ENCODE data around the gene FCHSD2.
"Not testable (repeated sequence)": the region's sequence is repeated elsewhere in the genome, so short reads cannot be mapped to it uniquely, and the experiment has no call there.

FCHSD2 gene

DNA sequence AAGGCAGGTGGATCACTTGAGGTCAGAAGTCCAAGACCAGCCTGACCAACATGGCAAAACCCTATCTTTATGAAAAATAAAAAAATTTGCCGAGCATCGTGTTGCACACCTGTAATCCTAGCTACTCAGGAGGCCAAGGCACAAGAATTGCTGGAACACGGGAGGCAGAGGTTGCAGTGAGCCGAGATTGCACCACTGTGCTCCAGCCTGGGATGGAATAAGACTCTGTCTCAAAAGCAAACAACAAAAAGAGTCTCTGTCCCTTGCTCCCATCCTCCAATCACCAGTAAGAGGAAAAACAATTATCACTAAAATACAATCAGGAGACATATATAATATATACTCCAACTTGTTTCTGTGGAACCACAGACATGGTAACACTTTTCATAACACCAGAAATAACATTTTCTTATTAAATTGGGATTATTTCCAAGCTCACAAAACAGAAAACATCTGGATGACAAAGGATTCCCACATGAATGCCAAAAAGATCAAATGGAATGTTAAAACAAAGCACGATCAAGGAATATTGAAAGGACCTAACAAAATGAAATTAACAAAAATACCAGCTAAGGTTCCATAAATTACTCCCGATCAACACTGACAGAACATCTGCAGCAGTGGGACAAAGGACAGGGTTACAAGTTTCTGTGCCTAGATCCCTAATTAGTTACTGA is 15.2 kb downstream of the FCHSD2 start:
- DNase-seq (ENCODE audit: low read depth): no peak
- TF ChIP-seq MAX (IDR thresholded peaks at IDR 0.05; ENCODE audit: low read depth, low read length): no peak
- no peak for TF ChIP-seq POLR2A (IDR thresholded peaks at IDR 0.05; ENCODE audit: extremely low read depth, insufficient read length)
- TF ChIP-seq, protein P1, sequence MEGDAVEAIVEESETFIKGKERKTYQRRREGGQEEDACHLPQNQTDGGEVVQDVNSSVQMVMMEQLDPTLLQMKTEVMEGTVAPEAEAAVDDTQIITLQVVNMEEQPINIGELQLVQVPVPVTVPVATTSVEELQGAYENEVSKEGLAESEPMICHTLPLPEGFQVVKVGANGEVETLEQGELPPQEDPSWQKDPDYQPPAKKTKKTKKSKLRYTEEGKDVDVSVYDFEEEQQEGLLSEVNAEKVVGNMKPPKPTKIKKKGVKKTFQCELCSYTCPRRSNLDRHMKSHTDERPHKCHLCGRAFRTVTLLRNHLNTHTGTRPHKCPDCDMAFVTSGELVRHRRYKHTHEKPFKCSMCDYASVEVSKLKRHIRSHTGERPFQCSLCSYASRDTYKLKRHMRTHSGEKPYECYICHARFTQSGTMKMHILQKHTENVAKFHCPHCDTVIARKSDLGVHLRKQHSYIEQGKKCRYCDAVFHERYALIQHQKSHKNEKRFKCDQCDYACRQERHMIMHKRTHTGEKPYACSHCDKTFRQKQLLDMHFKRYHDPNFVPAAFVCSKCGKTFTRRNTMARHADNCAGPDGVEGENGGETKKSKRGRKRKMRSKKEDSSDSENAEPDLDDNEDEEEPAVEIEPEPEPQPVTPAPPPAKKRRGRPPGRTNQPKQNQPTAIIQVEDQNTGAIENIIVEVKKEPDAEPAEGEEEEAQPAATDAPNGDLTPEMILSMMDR (IDR thresholded peaks at IDR 0.05; ENCODE audit: low read depth, low read length): no peak
- no peak for TF ChIP-seq MYC (IDR thresholded peaks at IDR 0.05; ENCODE audit: low read depth, low read length)
- H3K4me3 ChIP-seq (ENCODE audit: low read depth, low read length): no peak overlapping the region

DNA sequence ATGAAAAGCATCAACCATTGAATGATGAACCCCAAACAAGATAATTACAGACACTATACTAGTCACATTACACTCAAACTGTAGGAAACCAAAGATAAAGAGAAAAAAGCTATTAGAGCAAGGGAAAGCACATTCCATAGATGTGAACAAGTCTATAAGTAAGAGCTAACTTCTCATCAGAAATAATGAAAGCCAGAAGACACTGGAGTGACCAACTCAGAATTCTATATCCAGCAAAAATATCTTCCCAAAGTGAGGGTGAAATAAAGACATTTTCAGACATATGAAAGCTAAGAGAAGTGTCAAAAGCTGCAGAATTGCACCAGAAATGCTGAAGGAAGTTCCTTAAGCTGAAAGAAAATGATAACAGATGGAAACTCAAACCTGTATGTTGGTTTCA is 17.3 kb downstream of the FCHSD2 start:
- H3K4me3 ChIP-seq (ENCODE audit: low read depth, low read length): no peak overlapping the region
- no peak for DNase-seq (ENCODE audit: low read depth)
- no peak for TF ChIP-seq POLR2A (IDR thresholded peaks at IDR 0.05; ENCODE audit: extremely low read depth, insufficient read length)
- TF ChIP-seq, protein P1 (IDR thresholded peaks at IDR 0.05; ENCODE audit: low read depth, low read length): no peak
- no peak for TF ChIP-seq MYC (IDR thresholded peaks at IDR 0.05; ENCODE audit: low read depth, low read length)
- TF ChIP-seq MAX (IDR thresholded peaks at IDR 0.05; ENCODE audit: low read depth, low read length): no peak

DNA sequence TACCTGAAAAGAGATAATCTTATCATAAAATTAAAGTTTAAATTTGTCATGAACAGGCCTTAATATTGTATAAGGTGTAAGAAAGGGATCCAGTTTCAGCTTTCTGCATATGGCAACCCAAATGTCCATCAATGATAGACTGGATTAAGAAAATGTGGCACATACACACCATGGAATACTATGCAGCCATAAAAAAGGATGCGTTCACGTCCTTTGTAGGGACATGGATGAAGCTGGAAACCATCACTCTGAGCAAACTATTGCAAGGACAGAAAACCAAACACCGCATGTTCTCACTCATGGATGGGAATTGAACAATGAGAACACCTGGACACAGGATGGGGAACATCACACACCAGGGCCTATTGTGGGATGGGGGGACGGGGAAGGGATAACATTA is 18.2 kb downstream of the FCHSD2 start:
- not testable (repeated sequence) for H3K4me3 ChIP-seq (ENCODE audit: low read depth, low read length); DNase-seq (ENCODE audit: low read depth)

- H3K4me3 ChIP-seq (ENCODE audit: low read depth, low read length): no peak overlapping the region
- TF ChIP-seq MAX (IDR thresholded peaks at IDR 0.05; ENCODE audit: low read depth, low read length) (no peak), MYC (IDR thresholded peaks at IDR 0.05; ENCODE audit: low read depth, low read length) (no peak), POLR2A (IDR thresholded peaks at IDR 0.05; ENCODE audit: extremely low read depth, insufficient read length) (no peak)
- TF ChIP-seq, protein P1 (IDR thresholded peaks at IDR 0.05; ENCODE audit: low read depth, low read length): no peak
- DNase-seq (ENCODE audit: low read depth): no peak
These were observed 20.4 kb downstream of the FCHSD2 start for GRCh38 chr11:73121692-73122091.

DNA sequence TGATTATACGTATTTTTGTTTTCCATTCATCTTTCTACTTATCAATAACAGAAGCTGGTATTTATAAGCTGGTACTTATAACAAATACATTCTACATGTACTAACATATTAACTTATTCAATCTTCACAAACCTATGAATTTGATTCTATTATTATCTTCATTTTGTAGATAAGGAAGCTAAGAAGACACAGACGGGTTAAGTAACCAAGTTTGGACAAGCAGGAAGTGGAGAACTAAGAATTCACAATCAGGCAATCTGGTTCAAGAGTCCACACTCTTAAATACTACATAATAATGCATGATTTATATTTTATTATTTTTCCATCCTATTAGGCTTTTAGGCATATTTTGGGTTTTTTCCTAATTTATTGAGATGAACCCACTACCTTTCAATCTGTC is 25.0 kb downstream of the FCHSD2 start:
- TF ChIP-seq, protein P1 (IDR thresholded peaks at IDR 0.05; ENCODE audit: low read depth, low read length): no peak
- TF ChIP-seq POLR2A (IDR thresholded peaks at IDR 0.05; ENCODE audit: extremely low read depth, insufficient read length): no peak
- TF ChIP-seq MYC (IDR thresholded peaks at IDR 0.05; ENCODE audit: low read depth, low read length): no peak
- TF ChIP-seq MAX (IDR thresholded peaks at IDR 0.05; ENCODE audit: low read depth, low read length): no peak
- no peak for DNase-seq (ENCODE audit: low read depth)

DNA sequence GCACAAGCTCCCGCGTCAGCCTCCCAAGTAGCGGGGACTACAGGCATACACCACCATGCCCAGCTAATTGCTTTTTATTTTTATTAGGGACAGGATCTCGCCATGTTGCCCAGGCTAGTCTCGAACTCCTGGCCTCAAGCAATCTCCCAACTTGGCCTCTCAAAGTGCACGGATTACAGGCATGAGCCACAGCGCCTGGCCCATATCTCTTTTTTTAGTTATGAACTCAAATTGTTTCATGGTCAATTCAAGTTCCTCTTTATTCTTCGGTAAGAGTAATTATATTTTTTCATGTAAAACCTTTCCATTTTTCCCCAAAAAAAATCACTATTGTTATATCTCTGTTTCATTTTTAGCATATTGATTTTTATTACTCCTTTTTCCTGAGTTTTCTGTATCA is 25.5 kb downstream of the FCHSD2 start:
- TF ChIP-seq MYC (IDR thresholded peaks at IDR 0.05; ENCODE audit: low read depth, low read length): no peak
- no peak for TF ChIP-seq MAX (IDR thresholded peaks at IDR 0.05; ENCODE audit: low read depth, low read length)
- no peak for TF ChIP-seq POLR2A (IDR thresholded peaks at IDR 0.05; ENCODE audit: extremely low read depth, insufficient read length)
- TF ChIP-seq, protein P1 (IDR thresholded peaks at IDR 0.05; ENCODE audit: low read depth, low read length): no peak
- H3K4me3 ChIP-seq (ENCODE audit: low read depth, low read length): no peak overlapping the region
- DNase-seq (ENCODE audit: low read depth): no peak

More for the DNA sequence above, 25.0 kb downstream of the FCHSD2 start:
- H3K4me3 ChIP-seq (ENCODE audit: low read depth, low read length): no peak overlapping the region

Measured in NB4 (cell line).